HEK293T (cell line): ENCODE measurements around the gene MAP4K1.
"Not testable (repeated sequence)": the region's sequence is repeated elsewhere in the genome, so short reads cannot be mapped to it uniquely, and the experiment has no call there.

ENCODE experiments used
- CTCF ChIA-PET: fragments of 350-600 bp; formaldehyde crosslinking; extraction: SDS; loops from one replicate; lab custom pipeline; 2021; ENCODE audit warnings: antibody characterized with exemption, inconsistent platforms; lab: Yijun Ruan, JAX
- POLR2A ChIA-PET: fragments of 350-600 bp; formaldehyde crosslinking; extraction: SDS; loops from one replicate; lab custom pipeline; 2020; ENCODE audit warnings: antibody characterized with exemption, inconsistent platforms; lab: Yijun Ruan, JAX
- DNase-seq: peaks from one replicate; pipeline ENCODE4 v3.0.0; 2012; ENCODE audit warnings: mixed read lengths; ENCODE audit errors: extremely low spot score
- ARNT ChIP-seq: fragments of 450-650 bp; IDR thresholded peaks from 2 replicates; pipeline ENCODE4 v1.6.1; 2017; ENCODE audit warnings: mild to moderate bottlenecking
- BHLHE40 ChIP-seq: fragments of 450-650 bp; IDR thresholded peaks from 2 replicates; pipeline ENCODE4 v1.6.1; 2016; ENCODE audit warnings: mild to moderate bottlenecking, moderate library complexity, borderline replicate concordance
- CTBP1 ChIP-seq: fragments of 450-650 bp; IDR thresholded peaks from 2 replicates; pipeline ENCODE4 v1.6.1; 2016; ENCODE audit warnings: borderline replicate concordance
- ELF4 ChIP-seq: fragments of 450-650 bp; IDR thresholded peaks from 2 replicates; pipeline ENCODE4 v1.6.1; 2017; ENCODE audit warnings: antibody characterized with exemption
- FOXA1 ChIP-seq: fragments of 450-650 bp; IDR thresholded peaks from 2 replicates; pipeline ENCODE4 v1.6.1; 2016; ENCODE audit warnings: mild to moderate bottlenecking
- FOXK2 ChIP-seq: fragments of 450-650 bp; IDR thresholded peaks from 2 replicates; pipeline ENCODE4 v1.6.1; 2016; ENCODE audit warnings: mild to moderate bottlenecking
- FOXM1 ChIP-seq: fragments of 450-650 bp; IDR thresholded peaks from 2 replicates; pipeline ENCODE4 v1.6.1; 2017; ENCODE audit warnings: mild to moderate bottlenecking, borderline replicate concordance
- HDGF ChIP-seq: fragments of 450-650 bp; IDR thresholded peaks from 2 replicates; pipeline ENCODE4 v1.6.1; 2017; ENCODE audit warnings: antibody characterized with exemption, borderline replicate concordance
- L3MBTL2 ChIP-seq: fragments of 450-650 bp; conservative IDR thresholded peaks from 2 replicates; pipeline ENCODE4 v1.6.1; 2016; ENCODE audit warnings: mild to moderate bottlenecking
- LEF1 ChIP-seq: fragments of 450-650 bp; IDR thresholded peaks from 2 replicates; pipeline ENCODE4 v1.6.1; 2017; ENCODE audit warnings: mild to moderate bottlenecking, borderline replicate concordance
- NFRKB ChIP-seq: fragments of 450-650 bp; IDR thresholded peaks from 2 replicates; pipeline ENCODE4 v1.6.1; 2016; ENCODE audit warnings: mild to moderate bottlenecking, moderate library complexity
- SP1 ChIP-seq: fragments of 450-650 bp; IDR thresholded peaks from 2 replicates; pipeline ENCODE4 v1.6.1; 2017
- SUZ12 ChIP-seq: fragments of 450-650 bp; IDR thresholded peaks from 2 replicates; pipeline ENCODE4 v1.6.1; 2016; ENCODE audit warnings: mild to moderate bottlenecking
- TARDBP ChIP-seq: fragments of 450-650 bp; IDR thresholded peaks from 2 replicates; pipeline ENCODE4 v1.6.1; 2016
- ZNF384 ChIP-seq: fragments of 450-650 bp; IDR thresholded peaks from 2 replicates; pipeline ENCODE4 v1.6.1; 2016
- TF ChIP-seq, protein P1 (sequence below): fragments of 450-650 bp; IDR thresholded peaks from 2 replicates; pipeline ENCODE4 v1.6.1; 2016

Gene MAP4K1

GRCh38 chr19:38614289-38614688, 3.5 kb downstream of the MAP4K1 start:
- ChIA-PET POLR2A (no interaction called here), CTCF (no interaction called here)
- no peak for TF ChIP-seq L3MBTL2
- DNase-seq = no peak

GRCh38 chr19:38606131-38606530, 11.6 kb downstream of the MAP4K1 start:
- ChIA-PET CTCF (no interaction called here), POLR2A (interaction anchor here (2.9 kb wide), 1 partner anchor 13 kb away, joined by 18 read pairs; the partner anchor contains the start of gene EIF3K)
- no peak for TF ChIP-seq FOXM1
- no peak for TF ChIP-seq CTBP1
- TF ChIP-seq, protein P1, sequence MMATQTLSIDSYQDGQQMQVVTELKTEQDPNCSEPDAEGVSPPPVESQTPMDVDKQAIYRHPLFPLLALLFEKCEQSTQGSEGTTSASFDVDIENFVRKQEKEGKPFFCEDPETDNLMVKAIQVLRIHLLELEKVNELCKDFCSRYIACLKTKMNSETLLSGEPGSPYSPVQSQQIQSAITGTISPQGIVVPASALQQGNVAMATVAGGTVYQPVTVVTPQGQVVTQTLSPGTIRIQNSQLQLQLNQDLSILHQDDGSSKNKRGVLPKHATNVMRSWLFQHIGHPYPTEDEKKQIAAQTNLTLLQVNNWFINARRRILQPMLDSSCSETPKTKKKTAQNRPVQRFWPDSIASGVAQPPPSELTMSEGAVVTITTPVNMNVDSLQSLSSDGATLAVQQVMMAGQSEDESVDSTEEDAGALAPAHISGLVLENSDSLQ = no peak
- no peak for TF ChIP-seq ELF4
- no peak for TF ChIP-seq SP1
- no peak for TF ChIP-seq HDGF
- TF ChIP-seq TARDBP = no peak
- TF ChIP-seq ZNF384 = no peak
- TF ChIP-seq SUZ12 = no peak
- TF ChIP-seq BHLHE40 = no peak
- no peak for TF ChIP-seq NFRKB
- TF ChIP-seq ARNT = no peak
- no peak for TF ChIP-seq FOXK2
- TF ChIP-seq LEF1 = no peak
- no peak for TF ChIP-seq FOXA1
- TF ChIP-seq L3MBTL2 = no peak
- no peak for DNase-seq

GRCh38 chr19:38602856-38603255, 14.9 kb downstream of the MAP4K1 start:
- CTCF ChIA-PET, POLR2A ChIA-PET, DNase-seq: not testable (repeated sequence)

DNA sequence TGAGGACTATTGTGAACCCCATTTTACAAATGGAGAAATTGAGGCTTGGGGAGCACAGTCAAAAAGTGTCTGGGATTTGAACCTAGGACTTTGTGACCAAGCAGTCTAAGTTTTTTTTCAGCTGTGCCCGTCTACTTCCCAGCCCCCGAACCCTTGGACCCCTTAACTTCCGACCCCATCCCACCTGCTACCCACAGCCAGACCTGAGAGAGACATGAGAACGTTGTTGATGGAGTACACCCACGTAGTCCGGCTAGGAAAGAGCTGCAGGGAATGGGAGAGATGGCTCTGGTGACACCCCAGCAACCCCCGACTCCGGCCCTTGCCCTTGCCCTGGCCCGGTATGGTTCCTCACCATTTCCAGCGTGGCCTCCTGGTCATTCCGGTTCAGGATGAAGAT, 18.0 kb downstream of the MAP4K1 start:
- TF ChIP-seq LEF1 (no peak), TARDBP (no peak)
- CTCF ChIA-PET = no interaction called here
- no peak for DNase-seq
- POLR2A ChIA-PET = no interaction called here

DNA sequence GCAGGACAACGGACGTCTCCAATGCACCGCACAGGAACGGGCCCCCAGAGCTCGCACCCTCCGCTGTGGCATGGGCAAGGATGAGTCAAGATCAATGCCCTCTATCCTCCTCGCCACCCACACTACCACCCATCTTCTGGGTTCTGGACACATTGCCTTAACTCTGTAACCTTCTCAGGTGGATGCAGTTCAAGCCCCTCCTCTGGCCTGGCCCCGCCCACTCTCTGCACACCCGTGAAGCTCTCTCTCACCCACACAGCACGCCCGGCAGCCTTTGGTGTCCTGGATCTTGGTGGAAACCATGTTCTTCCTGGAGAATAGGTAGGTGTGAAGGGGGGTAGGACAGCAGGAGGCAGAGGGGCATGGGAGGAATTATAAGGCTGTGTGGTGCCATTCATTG, 20.7 kb downstream of the MAP4K1 start:
- TF ChIP-seq FOXK2 = no peak
- no peak for TF ChIP-seq SUZ12
- TF ChIP-seq TARDBP = no peak
- TF ChIP-seq ELF4 = no peak
- no peak for TF ChIP-seq BHLHE40
- TF ChIP-seq CTBP1 = no peak
- TF ChIP-seq HDGF = no peak
- TF ChIP-seq LEF1 = no peak
- TF ChIP-seq FOXM1 = no peak
- no peak for TF ChIP-seq FOXA1
- TF ChIP-seq ZNF384 = no peak
- no peak for TF ChIP-seq SP1
- TF ChIP-seq, protein P1 = no peak
- no peak for TF ChIP-seq ARNT
- TF ChIP-seq L3MBTL2 = no peak
- no peak for TF ChIP-seq NFRKB
- no peak for DNase-seq
- CTCF ChIA-PET = no interaction called here
- POLR2A ChIA-PET = interaction anchor here (2.6 kb wide), 1 partner anchor 22 kb away, joined by 27 read pairs; the partner anchor contains the start of genes EIF3K and MAP4K1

DNA sequence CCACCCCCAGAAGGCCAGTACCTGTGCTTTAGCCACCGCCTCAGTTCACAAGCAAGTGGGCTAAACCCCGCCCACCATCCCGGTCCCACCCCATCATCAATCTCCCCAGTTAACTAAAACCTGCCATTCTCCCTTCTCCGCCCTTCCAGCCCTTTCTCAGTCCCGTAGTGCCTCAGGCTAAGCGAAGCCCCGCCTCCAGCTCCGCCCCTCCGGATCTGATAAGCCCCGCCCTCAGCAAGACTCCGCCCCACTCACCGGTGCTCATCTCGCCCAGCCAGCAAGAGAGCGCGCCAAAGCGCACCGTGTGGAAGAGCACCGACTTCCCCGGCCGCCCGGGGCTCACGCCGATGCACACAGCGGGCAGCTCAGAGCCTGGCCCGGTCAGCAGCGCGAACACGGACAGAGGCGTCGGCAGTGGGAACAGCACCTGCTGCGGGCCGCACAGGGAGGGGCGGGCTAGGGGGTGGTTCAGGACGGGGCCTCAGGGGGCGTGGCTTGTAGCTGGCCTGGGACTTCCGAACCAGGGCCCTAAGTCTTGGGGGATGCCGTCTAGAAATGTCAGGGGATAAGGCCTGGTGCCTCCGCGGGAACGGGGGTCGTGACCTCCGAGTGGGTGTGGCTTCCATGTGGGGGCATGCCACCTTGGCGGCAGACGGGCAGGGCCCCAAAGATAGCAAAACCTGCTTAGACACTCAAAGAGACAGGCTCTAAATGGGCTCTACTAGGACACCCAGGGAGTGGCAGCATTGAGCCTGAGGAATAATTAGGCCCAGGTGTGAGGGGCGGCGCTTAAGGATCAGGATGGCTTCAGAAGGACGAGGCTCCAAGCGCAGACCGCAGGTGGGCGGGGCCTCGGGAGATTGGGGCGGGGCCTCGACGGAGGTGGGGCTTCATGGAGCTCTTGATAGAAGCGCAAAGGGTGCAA, 21.4 kb downstream of the MAP4K1 start:
- ChIA-PET POLR2A (interaction anchor here (1.3 to 2.6 kb wide), 2 partner anchors 22 to 52 kb away, joined by 5 to 27 read pairs; partner anchors contain the start of genes EIF3K and MAP4K1), CTCF (no interaction called here)
- DNase-seq = peak; percentile 92
- TF ChIP-seq, protein P1 = peak; percentile 87
- no peak for TF ChIP-seq NFRKB
- no peak for TF ChIP-seq LEF1
- no peak for TF ChIP-seq SP1
- no peak for TF ChIP-seq ARNT
- peak; percentile 93 for TF ChIP-seq L3MBTL2
- no peak for TF ChIP-seq FOXK2
- no peak for TF ChIP-seq ZNF384
- no peak for TF ChIP-seq ELF4
